GM12878 (cell line): ENCODE measurements around the gene ZNF689. TPM values are rescaled to one million over a fixed set of nuclear protein-coding genes. Genes with fewer than 3 reads are reported as not detected.
A peak's percentile ranks its signal among the peaks of the same experiment; 100 is the strongest.

Experiments
- BACH1 ChIP-seq: fragments of 450-650 bp; IDR thresholded peaks from 2 replicates; pipeline ENCODE4 v1.6.1; 2017; ENCODE audit warnings: mild to moderate bottlenecking, borderline replicate concordance
- BCL11A ChIP-seq: IDR thresholded peaks from 2 replicates; pipeline ENCODE4 v1.6.1; 2011; ENCODE audit warnings: low read depth, low read length
- BCLAF1 ChIP-seq: fragments of 450-650 bp; IDR thresholded peaks from 2 replicates; pipeline ENCODE4 v1.6.1; 2017; ENCODE audit warnings: antibody characterized with exemption, mild to moderate bottlenecking, moderate library complexity
- CBX3 ChIP-seq: fragments of 200-600 bp; sonication (generic); IDR thresholded peaks from 2 replicates; pipeline ENCODE4 v1.6.1; 2016; ENCODE audit warnings: low read depth, borderline replicate concordance
- CREB1 ChIP-seq: IDR thresholded peaks from 2 replicates; pipeline ENCODE4 v1.6.1; 2012; ENCODE audit warnings: low read depth, mild to moderate bottlenecking, inconsistent platforms
- CREM ChIP-seq: IDR thresholded peaks from 2 replicates; pipeline ENCODE4 v1.6.1; 2014; ENCODE audit warnings: antibody characterized with exemption, low read depth
- ELK1 ChIP-seq: IDR thresholded peaks from 2 replicates; pipeline ENCODE4 v1.6.1; 2012; ENCODE audit warnings: low read depth, low read length, improper control_type of control experiment
- EP300 ChIP-seq, 2 experiments: fragments of 150-350 bp in 1 of 2; IDR thresholded peaks; 2 replicates each; pipeline ENCODE4 v1.6.1; 2011 to 2012; ENCODE audit warnings: low read depth in 2 of 2, low read length in 2 of 2, borderline replicate concordance in 1 of 2, improper control_type of control experiment in 1 of 2, inconsistent platforms in 1 of 2; ENCODE audit not compliant: control insufficient read depth in 1 of 2
- ESRRA ChIP-seq: IDR thresholded peaks from 2 replicates; pipeline ENCODE4 v1.6.1; 2012; ENCODE audit warnings: mild to moderate bottlenecking, low read length, improper control_type of control experiment
- FOXK2 ChIP-seq: fragments of 450-650 bp; IDR thresholded peaks from 2 replicates; pipeline ENCODE4 v1.6.1; 2017; ENCODE audit warnings: mild to moderate bottlenecking, moderate library complexity
- FOXM1 ChIP-seq: IDR thresholded peaks from 2 replicates; pipeline ENCODE4 v1.6.1; 2012; ENCODE audit warnings: low read depth, mild to moderate bottlenecking, inconsistent platforms, low read length, moderate library complexity
- GATAD2B ChIP-seq: fragments of 450-650 bp; conservative IDR thresholded peaks from 2 replicates; pipeline ENCODE4 v1.6.1; 2017; ENCODE audit warnings: low read depth, mild to moderate bottlenecking, moderate library complexity
- HDGF ChIP-seq: fragments of 450-650 bp; IDR thresholded peaks from 2 replicates; pipeline ENCODE4 v1.6.1; 2016; ENCODE audit warnings: antibody characterized with exemption
- KAT2A ChIP-seq: conservative IDR thresholded peaks from 2 replicates; pipeline ENCODE4 v1.6.1; 2011; ENCODE audit warnings: low read depth, low read length; ENCODE audit not compliant: control insufficient read depth
- NFYB ChIP-seq: IDR thresholded peaks from 2 replicates; pipeline ENCODE4 v1.6.1; 2011; ENCODE audit warnings: low read depth, mild to moderate bottlenecking, low read length, improper control_type of control experiment, moderate library complexity; ENCODE audit not compliant: insufficient read depth
- RELA ChIP-seq: fragments of 450-650 bp; IDR thresholded peaks from 2 replicates; pipeline ENCODE4 v1.8.0; 2014; ENCODE audit warnings: borderline replicate concordance; ENCODE audit not compliant: partially characterized antibody
- SMAD5 ChIP-seq: IDR thresholded peaks from 2 replicates; pipeline ENCODE4 v1.6.1; 2016; ENCODE audit warnings: antibody characterized with exemption, low read depth
- SMC3 ChIP-seq: IDR thresholded peaks from 2 replicates; pipeline ENCODE4 v1.6.1; 2011; ENCODE audit warnings: low read length, improper control_type of control experiment, borderline replicate concordance
- TAF1 ChIP-seq: IDR thresholded peaks from 2 replicates; pipeline ENCODE4 v1.6.1; 2011; ENCODE audit warnings: mild to moderate bottlenecking, low read depth, low read length, borderline replicate concordance
- TBL1XR1 ChIP-seq: IDR thresholded peaks from 2 replicates; pipeline ENCODE4 v1.6.1; 2012; ENCODE audit warnings: low read depth, low read length, improper control_type of control experiment
- TCF12 ChIP-seq: IDR thresholded peaks from 2 replicates; pipeline ENCODE4 v1.6.1; 2011; ENCODE audit warnings: low read depth, mild to moderate bottlenecking, low read length
- USF1 ChIP-seq: IDR thresholded peaks from 2 replicates; pipeline ENCODE4 v1.6.1; 2011; ENCODE audit warnings: borderline replicate concordance, low read depth, mild to moderate bottlenecking, moderate library complexity, mixed read lengths, low read length; ENCODE audit not compliant: insufficient read depth; ENCODE audit errors: extremely low read length
- USF2 ChIP-seq: IDR thresholded peaks from 2 replicates; pipeline ENCODE4 v1.6.1; 2011; ENCODE audit warnings: low read depth, low read length, improper control_type of control experiment, borderline replicate concordance
- ZNF207 ChIP-seq: fragments of 450-650 bp; IDR thresholded peaks from 2 replicates; pipeline ENCODE4 v1.6.1; 2014; ENCODE audit warnings: antibody characterized with exemption, mild to moderate bottlenecking, borderline replicate concordance
- ZZZ3 ChIP-seq: IDR thresholded peaks from 2 replicates; pipeline ENCODE4 v1.6.1; 2011; ENCODE audit warnings: low read depth; ENCODE audit not compliant: control insufficient read depth, insufficient read length
- polyA plus RNA-seq, 11 experiments: library from polyadenylated mRNA; depleted of rRNA in 4 of 11; unstranded in 6 of 11; stranded (reverse) in 5 of 11; fragments of >200 nt; fragmentation: Nextera tagmentation in 4 of 11; fragmentation: Illumina TruSeq in 1 of 11; extraction: Ambion mirVana in 4 of 11; extraction: Trizol in 1 of 11; gene quantifications; 1 replicate in 1 of 11; 2 replicates in 10 of 11; pipeline versions ENCODE4 v1.2.1 to v1.2.3, GENCODE V29; 2011 to 2016; ENCODE audit warnings: inconsistent platforms in 2 of 11, missing spikeins in 2 of 11, low read depth in 1 of 11
- total RNA-seq, 4 experiments: library from RNA; depleted of rRNA in 3 of 4; stranded (reverse); fragments of >200 nt in 3 of 4; fragmentation: Illumina TruSeq in 1 of 4; extraction: Trizol in 1 of 4; gene quantifications; 2 replicates each; pipeline versions ENCODE4 v1.2.1 to v1.2.3, GENCODE V29; 2013 to 2021

Gene ZNF689
- total and polyA plus RNA-seq, 10 of the 15 experiments (the other 5 are each of a cell fraction or from before 2014, with no cell fraction given): 4.7 to 13.2 (median 8.5) TPM

GRCh38 chr16:30585400-30586191 lies 24.6 kb downstream of the ZNF689 start, which contains the start of gene ZNF785 (continued):
- TF ChIP-seq ZNF207 (peak; percentile 58; the same call in 1 of the 2 replicates), EP300 (IDR thresholded peaks at IDR 0.05; ENCODE audit: borderline replicate concordance in 1 of 2, control insufficient read depth in 1 of 2, low read depth in 2 of 2, low read length in 2 of 2) (no peak), CREB1 (peak; percentile 84), HDGF (no peak), TCF12 (no peak), BACH1 (peak; percentile 58; the same call in 1 of the 2 replicates), CREM (peak; percentile 90), NFYB (peak; percentile 86), TBL1XR1 (peak; percentile 48; the same call in 1 of the 2 replicates), BCL11A (no peak), ZZZ3 (no peak), FOXM1 (peak; percentile 65), RELA (peak; percentile 47), FOXK2 (peak; percentile 83), USF1 (no peak), SMAD5 (0 out of 2 replicates have a peak, but pooled peaks have one; percentile 18), ELK1 (no peak), SMC3 (no peak), USF2 (peak; percentile 11; the same call in 1 of the 2 replicates), TAF1 (peak; percentile 42; the same call in 1 of the 2 replicates), ESRRA (no peak), KAT2A (no peak), CBX3 (no peak), GATAD2B (peak; percentile 51; the same call in 1 of the 2 replicates), BCLAF1 (no peak)
